K562 (cell line): ENCODE data around the gene HRNR. TPM values are rescaled to one million over a fixed set of nuclear protein-coding genes. Genes with fewer than 3 reads are reported as not detected.

Experiments
- ATAC-seq: fragments of 200-7000 bp; cut with Tn5 transposase; 3 replicates; pipeline ENCODE4 v1.9.1; 2020; ENCODE audit warnings: moderate library complexity
- BruUV-seq: library from RNA; stranded (reverse); fragments of 400-500 nt; replicated peaks from 2 replicates; lab custom pipeline; 2021; lab: Mats Ljungman, UMichigan
- CTCF ChIA-PET: fragments of 300-600 bp; formaldehyde crosslinking; extraction: SDS; loops from one replicate; lab custom pipeline; 2021; ENCODE audit warnings: low intra/inter-chr PET ratio; lab: Yijun Ruan, JAX
- POLR2A ChIA-PET: fragments of 300-600, 350-650 bp; sonication (Branson Sonifier 250); formaldehyde crosslinking; extraction: SDS; loops from one replicate; lab custom pipeline; 2021; ENCODE audit warnings: antibody characterized with exemption, inconsistent platforms; lab: Yijun Ruan, JAX
- DNase-seq, 4 experiments: peaks; one replicate each; pipeline versions ENCODE4 v3.0.0 to v3.0.0-alpha.2; 2011 to 2018; ENCODE audit warnings: low spot score in 3 of 4, mixed read lengths in 3 of 4; ENCODE audit errors: extremely low read depth in 1 of 4
- FAIRE-seq: peaks from 2 replicates; lab custom pipeline; 2011; peaks lifted over from hg19 to GRCh38; lab: Jason Lieb, UNC
- H2AFZ ChIP-seq: 2 replicates; pipeline ENCODE4 v1.6.0; 2011; ENCODE audit warnings: low read depth, low read length, control low read depth, inconsistent platforms
- H3K27ac ChIP-seq: fragments of 200-600 bp; 3 replicates; pipeline ENCODE4 v1.8.0; 2011; ENCODE audit warnings: low read depth, mild to moderate bottlenecking, control low read depth, inconsistent platforms, low read length, moderate library complexity, mixed read lengths; ENCODE audit errors: extremely low read depth
- H3K27me3 ChIP-seq, 2 experiments: fragments of 300-600 bp in 1 of 2; 2 replicates in 1 of 2; 3 replicates in 1 of 2; pipeline versions ENCODE4 v1.6.0 to v1.8.0; 2011; ENCODE audit warnings: inconsistent platforms in 2 of 2, low read length in 2 of 2, mild to moderate bottlenecking in 1 of 2, mixed read lengths in 1 of 2, moderate library complexity in 1 of 2; ENCODE audit not compliant: control insufficient read depth in 2 of 2, insufficient read depth in 2 of 2
- H3K36me3 ChIP-seq: fragments of 300-600 bp; 3 replicates; pipeline ENCODE4 v1.8.0; 2011; ENCODE audit warnings: mild to moderate bottlenecking, low read length, inconsistent platforms; ENCODE audit not compliant: control insufficient read depth, insufficient read depth
- H3K4me1 ChIP-seq, 2 experiments: fragments of 200-600 bp in 1 of 2; replicated peaks in 1 of 2; 2 replicates in 1 of 2; 3 replicates in 1 of 2; pipeline versions ENCODE4 v1.5.1 to v1.8.0; 2011; ENCODE audit warnings: inconsistent platforms in 2 of 2, low read length in 2 of 2, mild to moderate bottlenecking in 1 of 2, mixed read lengths in 1 of 2, moderate library complexity in 1 of 2; ENCODE audit not compliant: control insufficient read depth in 2 of 2, insufficient read depth in 2 of 2
- H3K4me2 ChIP-seq: 2 replicates; pipeline ENCODE4 v1.6.1; 2011; ENCODE audit warnings: low read length, control low read depth, inconsistent platforms, mixed read lengths; ENCODE audit not compliant: insufficient read depth
- H3K4me3 ChIP-seq: fragments of 200-600 bp; sonication (generic), shearing (Covaris generic); 2 replicates; pipeline ENCODE4 v1.5.1; 2016; ENCODE audit warnings: control low read depth, inconsistent platforms
- H3K79me2 ChIP-seq: fragments of 200-600 bp; 3 replicates; pipeline ENCODE4 v1.8.0; 2011; ENCODE audit warnings: low read length, inconsistent platforms; ENCODE audit not compliant: control insufficient read depth, insufficient read depth
- H3K9ac ChIP-seq, 2 experiments: 2 replicates each; pipeline versions ENCODE4 v1.6.0 to v1.6.1; 2011; ENCODE audit warnings: low read depth in 2 of 2, low read length in 2 of 2, control low read depth in 1 of 2, inconsistent platforms in 1 of 2, mild to moderate bottlenecking in 1 of 2, mixed read lengths in 1 of 2; ENCODE audit not compliant: insufficient read depth in 1 of 2
- H3K9me1 ChIP-seq: one replicate; pipeline ENCODE4 v1.6.0; 2011; ENCODE audit warnings: inconsistent platforms, mild to moderate bottlenecking, low read length, moderate library complexity; ENCODE audit not compliant: control insufficient read depth, insufficient read depth
- H3K9me3 ChIP-seq: replicated peaks from 2 replicates; pipeline ENCODE4 v1.5.1; 2011; ENCODE audit warnings: low read depth, low read length, inconsistent platforms; ENCODE audit not compliant: control insufficient read depth, insufficient read depth
- H4K20me1 ChIP-seq: replicated peaks from 2 replicates; pipeline ENCODE4 v1.6.1; 2011; ENCODE audit warnings: low read length, inconsistent platforms, mixed read lengths; ENCODE audit not compliant: control insufficient read depth, insufficient read depth
- CREBBP ChIP-seq: IDR thresholded peaks from one replicate; pipeline ENCODE4 v1.6.1; 2012; ENCODE audit warnings: low read depth, mild to moderate bottlenecking, control low read depth, inconsistent platforms, low read length
- E4F1 ChIP-seq: fragments of 250-450 bp; sonication (Bioruptor Pico); IDR thresholded peaks from 2 replicates; pipeline ENCODE4 v1.5.0; 2021; ENCODE audit warnings: mild to moderate bottlenecking, borderline replicate concordance
- KLF10 ChIP-seq: fragments of 250-450 bp; sonication (Bioruptor Pico); IDR thresholded peaks from 2 replicates; pipeline ENCODE4 v1.6.1; 2021; ENCODE audit warnings: matching md5 sums
- NCOR1 ChIP-seq: fragments of 450-650 bp; IDR thresholded peaks from 2 replicates; pipeline ENCODE4 v1.6.1; 2016; ENCODE audit warnings: mild to moderate bottlenecking, moderate library complexity
- NFATC3 ChIP-seq: fragments of 450-650 bp; IDR thresholded peaks from 2 replicates; pipeline ENCODE4 v1.6.1; 2017; ENCODE audit warnings: mild to moderate bottlenecking
- PREB ChIP-seq: sonication (generic); formaldehyde crosslinking; IDR thresholded peaks from 2 replicates; pipeline ENCODE4 v1.8.1; 2023; ENCODE audit warnings: mild to moderate bottlenecking, missing genetic modification reagents
- TBL1XR1 ChIP-seq, 2 experiments: IDR thresholded peaks; 2 replicates each; pipeline ENCODE4 v1.6.1; 2012; ENCODE audit warnings: improper control_type of control experiment in 2 of 2, low read length in 2 of 2, mild to moderate bottlenecking in 1 of 2
- WGBS: fragments of 100-300 bp; shearing (Covaris generic); methylation state at CpG from one replicate; pipeline ENCODE4 v1.1.6; 2016; ENCODE audit warnings: low coverage, mixed read lengths; ENCODE audit not compliant: insufficient coverage; ENCODE audit errors: missing lambda C conversion rate; 5-methylcytosine and 5-hydroxymethylcytosine counted together
- in situ Hi-C: fragments of 300-500 bp; cut with MboI; formaldehyde crosslinking; loops from 4 replicates; pipeline ENCODE4 v1.15.0; 2018; ENCODE audit warnings: inconsistent platforms, mixed read lengths
- intact Hi-C: fragments of 100-400 bp; cut with micrococcal nuclease; formaldehyde crosslinking; loops from 2 replicates; pipeline ENCODE4 v1.14.2; 2022
- polyA plus RNA-seq, 8 experiments: library from polyadenylated mRNA; depleted of rRNA in 4 of 8; stranded (reverse) in 5 of 8; unstranded in 3 of 8; fragments of >200 nt; fragmentation: Nextera tagmentation in 2 of 8; fragmentation: Illumina TruSeq in 1 of 8; extraction: Ambion mirVana in 2 of 8; extraction: Trizol in 1 of 8; gene quantifications; 2 replicates each; pipeline versions ENCODE4 v1.2.1 to v1.2.3, GENCODE V29; 2011 to 2014; ENCODE audit warnings: inconsistent platforms in 1 of 8, missing spikeins in 1 of 8
- total RNA-seq, 7 experiments: library from RNA; depleted of rRNA in 6 of 7; stranded (reverse); fragments of >200 nt in 6 of 7; fragmentation: Illumina TruSeq in 2 of 7; extraction: Trizol in 2 of 7; gene quantifications; 2 replicates each; pipeline versions ENCODE4 v1.2.1 to v1.2.3, GENCODE V29; 2011 to 2021; ENCODE audit warnings: low replicate concordance in 1 of 7

HRNR gene
- total and polyA plus RNA-seq, 9 of the 15 experiments (the other 6 are each of a cell fraction or from before 2014, with no cell fraction given) = not detected

- no peaks in the 10 kb centered on the region for H3K27me3 ChIP-seq
- no peaks in the 10 kb centered on the region for H3K9me3 ChIP-seq
- ATAC-seq (no peak), DNase-seq (no peak), FAIRE-seq (no peak)
- no peaks in the 10 kb centered on the region for H3K36me3 ChIP-seq
- 0% methylated on average over 1 of the region's 1 CpG for WGBS
- H3K79me2 ChIP-seq = no peaks in the 10 kb centered on the region
- intact Hi-C loops = no loop called here
- no TSS peak for BruUV-seq
- POLR2A ChIA-PET = no interaction called here
- H3K4me2 ChIP-seq = no peak overlapping the region
- in situ Hi-C loops = no loop called here
- H2AFZ ChIP-seq = no peak overlapping the region
- no peaks in the 10 kb centered on the region for H3K9me1 ChIP-seq
- no peak overlapping the region for H3K4me3 ChIP-seq
- no peak overlapping the region for H3K9ac ChIP-seq
- TF ChIP-seq E4F1 (CRISPR knock-in tag) (no peak), TBL1XR1 (IDR thresholded peaks at IDR 0.05; ENCODE audit: low read length in 2 of 2) (no peak), PREB (no peak), CREBBP (no peak), KLF10 (CRISPR knock-in tag) (no peak), NFATC3 (no peak), NCOR1 (no peak)
- H3K4me1 ChIP-seq = no peaks in the 10 kb centered on the region
- no peak overlapping the region for H3K27ac ChIP-seq
- H4K20me1 ChIP-seq = no peaks in the 10 kb centered on the region
- CTCF ChIA-PET = no interaction called here
These were observed 13.1 kb upstream of the HRNR start for GRCh38 chr1:152237093-152237492.
